Activated CD8-positive, alpha-beta memory T cell treated with anti-CD3 and anti-CD28 coated beads for 4 hours (primary cell): ENCODE data around the gene C2orf92.
"Not testable (repeated sequence)": the region's sequence is repeated elsewhere in the genome, so short reads cannot be mapped to it uniquely, and the experiment has no call there.

Source experiments
- DNase-seq, 2 donors: peaks; one replicate each; pipeline ENCODE4 v3.0.0-alpha.2; 2020; ENCODE audit warnings: low read depth in 2 of 2

Gene C2orf92

GRCh38 chr2:97693476-97693875 lies 24.0 kb downstream of the C2orf92 start:
- DNase-seq: no peak

GRCh38 chr2:97695744-97696143 lies 26.2 kb downstream of the C2orf92 start:
- no peak for DNase-seq

GRCh38 chr2:97697252-97698235 lies 28.0 kb downstream of the C2orf92 start:
- DNase-seq: peak; percentile 82 to 90

GRCh38 chr2:97698530-97698929 lies 29.0 kb downstream of the C2orf92 start:
- DNase-seq: no peak

- no peak for DNase-seq
These were observed 30.4 kb downstream of the C2orf92 start for GRCh38 chr2:97699765-97700444.

GRCh38 chr2:97701186-97701585 lies 31.7 kb downstream of the C2orf92 start:
- no peak for DNase-seq

GRCh38 chr2:97701851-97702465 lies 32.4 kb downstream of the C2orf92 start:
- DNase-seq: no peak

- DNase-seq: no peak
These were observed 33.4 kb downstream of the C2orf92 start for GRCh38 chr2:97702731-97703470.

- no peak for DNase-seq
These were observed 34.2 kb downstream of the C2orf92 start for GRCh38 chr2:97703741-97704140.

- no peak for DNase-seq
These were observed 35.5 kb downstream of the C2orf92 start for GRCh38 chr2:97704989-97705388.

- no peak for DNase-seq
These were observed 36.6 kb downstream of the C2orf92 start for GRCh38 chr2:97706112-97706511.

- DNase-seq: no peak
These were observed 37.3 kb downstream of the C2orf92 start for GRCh38 chr2:97706708-97707345.

GRCh38 chr2:97707362-97708047 lies 38.0 kb downstream of the C2orf92 start:
- DNase-seq: no peak

- DNase-seq: no peak
These were observed 38.5 kb downstream of the C2orf92 start for GRCh38 chr2:97708048-97708380.

GRCh38 chr2:97708608-97709007 lies 39.1 kb downstream of the C2orf92 start:
- no peak for DNase-seq

- DNase-seq: no peak
These were observed 41.8 kb downstream of the C2orf92 start for GRCh38 chr2:97711394-97711711.

GRCh38 chr2:97712175-97712574 lies 42.7 kb downstream of the C2orf92 start:
- not testable (repeated sequence) for DNase-seq

- DNase-seq: peak in 1 of 2 donors; percentile 58
These were observed 43.3 kb downstream of the C2orf92 start for GRCh38 chr2:97712693-97713295.

- DNase-seq: peak in 1 of 2 donors; percentile 44
These were observed 44.0 kb downstream of the C2orf92 start, which contains the start of gene ZAP70 for GRCh38 chr2:97713296-97714083. Gene ZAP70, plus strand, starts transcription at chr2:97713576. Its CDS starts 10,461 bp downstream, at chr2:97724037.
